H9 (cell line): ENCODE data around the gene UCMA. TPM values are rescaled to one million over a fixed set of nuclear protein-coding genes. Genes with fewer than 3 reads are reported as not detected.

Experiments used
- DNase-seq: peaks from one replicate; pipeline ENCODE4 v3.0.0-alpha.2; 2017
- H2AFZ ChIP-seq: one replicate; pipeline ENCODE4 v1.6.1; 2013; ENCODE audit warnings: mild to moderate bottlenecking, low read length, control low read depth, moderate library complexity
- H2AK5ac ChIP-seq: 2 replicates; pipeline ENCODE4 v1.6.1; 2013; ENCODE audit warnings: low read length, control low read depth, mixed read lengths; ENCODE audit not compliant: insufficient read length
- H2BK120ac ChIP-seq: one replicate; pipeline ENCODE4 v1.6.1; 2013; ENCODE audit warnings: low read depth, mild to moderate bottlenecking, low read length, control low read depth, inconsistent platforms; ENCODE audit not compliant: poor library complexity, severe bottlenecking
- H2BK12ac ChIP-seq: 2 replicates; pipeline ENCODE4 v1.6.1; 2013; ENCODE audit warnings: low read length, control low read depth, mixed read lengths, low read depth; ENCODE audit not compliant: insufficient read length
- H2BK15ac ChIP-seq: 2 replicates; pipeline ENCODE4 v1.6.1; 2013; ENCODE audit warnings: low read depth, low read length, control low read depth
- H2BK20ac ChIP-seq: one replicate; pipeline ENCODE4 v1.6.1; 2013; ENCODE audit warnings: low read depth, mild to moderate bottlenecking, low read length, control low read depth, inconsistent platforms; ENCODE audit not compliant: poor library complexity, severe bottlenecking
- H2BK5ac ChIP-seq: 2 replicates; pipeline ENCODE4 v1.6.1; 2013; ENCODE audit warnings: low read length, control low read depth, mixed read lengths; ENCODE audit not compliant: insufficient read length
- H3K14ac ChIP-seq: 2 replicates; pipeline ENCODE4 v1.6.1; 2013; ENCODE audit warnings: low read length, control low read depth; ENCODE audit not compliant: insufficient read depth
- H3K18ac ChIP-seq: 2 replicates; pipeline ENCODE4 v1.6.1; 2013; ENCODE audit warnings: low read depth, mild to moderate bottlenecking, mixed read lengths, low read length, control low read depth; ENCODE audit not compliant: insufficient read length
- H3K23ac ChIP-seq: 2 replicates; pipeline ENCODE4 v1.6.1; 2013; ENCODE audit warnings: low read length, control low read depth, mixed read lengths, low read depth; ENCODE audit not compliant: insufficient read length
- H3K23me2 ChIP-seq: 2 replicates; pipeline ENCODE4 v1.6.1; 2013; ENCODE audit warnings: low read depth, mild to moderate bottlenecking, mixed read lengths, low read length, control low read depth; ENCODE audit not compliant: insufficient read length, poor library complexity, severe bottlenecking
- H3K27ac ChIP-seq: 2 replicates; pipeline ENCODE4 v1.5.1; 2013; ENCODE audit warnings: low read length, control low read depth, mixed read lengths, low read depth; ENCODE audit not compliant: insufficient read length
- H3K27me3 ChIP-seq: 2 replicates; pipeline ENCODE4 v1.6.1; 2013; ENCODE audit warnings: low read length, control low read depth, inconsistent platforms; ENCODE audit not compliant: insufficient read depth
- H3K4ac ChIP-seq: 2 replicates; pipeline ENCODE4 v1.6.1; 2013; ENCODE audit warnings: low read depth, mild to moderate bottlenecking, control low read depth, inconsistent platforms, low read length, moderate library complexity
- H3K4me1 ChIP-seq: 2 replicates; pipeline ENCODE4 v1.6.1; 2013; ENCODE audit warnings: low read length, control low read depth, inconsistent platforms; ENCODE audit not compliant: insufficient read depth
- H3K4me2 ChIP-seq: 2 replicates; pipeline ENCODE4 v1.6.1; 2013; ENCODE audit warnings: low read length, control low read depth, mixed read lengths; ENCODE audit not compliant: insufficient read length, insufficient read depth
- H3K56ac ChIP-seq: 2 replicates; pipeline ENCODE4 v1.6.1; 2013; ENCODE audit warnings: low read depth, mild to moderate bottlenecking, mixed read lengths, low read length, control low read depth; ENCODE audit not compliant: insufficient read length
- H3K79me1 ChIP-seq: 2 replicates; pipeline ENCODE4 v1.6.1; 2013; ENCODE audit warnings: low read depth, mild to moderate bottlenecking, moderate library complexity, low read length, control low read depth, inconsistent platforms; ENCODE audit not compliant: insufficient read depth, poor library complexity, severe bottlenecking
- H3K79me2 ChIP-seq: 2 replicates; pipeline ENCODE4 v1.6.1; 2013; ENCODE audit warnings: low read length, control low read depth, inconsistent platforms; ENCODE audit not compliant: insufficient read depth
- H3K9ac ChIP-seq: 2 replicates; pipeline ENCODE4 v1.6.1; 2013; ENCODE audit warnings: low read length, control low read depth, mixed read lengths; ENCODE audit not compliant: insufficient read length; ENCODE audit errors: extremely low read depth
- H3K9me3 ChIP-seq: one replicate; pipeline ENCODE4 v1.6.1; 2013; ENCODE audit warnings: low read depth, low read length, inconsistent platforms; ENCODE audit not compliant: control insufficient read depth
- H3T11ph ChIP-seq: one replicate; pipeline ENCODE4 v1.6.1; 2013; ENCODE audit warnings: mild to moderate bottlenecking, low read length, control low read depth, inconsistent platforms
- H4K20me1 ChIP-seq: one replicate; pipeline ENCODE4 v1.6.1; 2013; ENCODE audit not compliant: control insufficient read depth, insufficient read length, insufficient read depth
- H4K5ac ChIP-seq: 2 replicates; pipeline ENCODE4 v1.6.1; 2013; ENCODE audit warnings: low read depth, mild to moderate bottlenecking, mixed read lengths, low read length, control low read depth; ENCODE audit not compliant: insufficient read length
- H4K8ac ChIP-seq: replicated peaks from 2 replicates; pipeline ENCODE4 v1.6.1; 2013; ENCODE audit warnings: low read length, control low read depth, mixed read lengths, low read depth; ENCODE audit not compliant: insufficient read length
- H4K91ac ChIP-seq: 2 replicates; pipeline ENCODE4 v1.6.1; 2013; ENCODE audit warnings: low read depth, mild to moderate bottlenecking, moderate library complexity, mixed read lengths, low read length, control low read depth; ENCODE audit not compliant: insufficient read length
- H3K27ac Mint-ChIP-seq, 3 experiments: 2 replicates in 2 of 3; 3 replicates in 1 of 3; pipeline ENCODE4 v1.8.0; 2020 to 2021; ENCODE audit warnings: mixed read lengths in 3 of 3, mild to moderate bottlenecking in 1 of 3, moderate library complexity in 1 of 3
- H3K27me3 Mint-ChIP-seq: 2 replicates; pipeline ENCODE4 v1.8.0; 2021; ENCODE audit warnings: low read depth, mild to moderate bottlenecking, moderate library complexity, mixed read lengths
- H3K36me3 Mint-ChIP-seq, 3 experiments: 2 replicates in 2 of 3; 3 replicates in 1 of 3; pipeline ENCODE4 v1.8.0; 2020 to 2021; ENCODE audit warnings: low read depth in 3 of 3, mixed read lengths in 3 of 3; ENCODE audit not compliant: insufficient read depth in 1 of 3
- H3K4me1 Mint-ChIP-seq, 2 experiments: 2 replicates each; pipeline ENCODE4 v1.8.0; 2020; ENCODE audit warnings: mixed read lengths in 2 of 2
- H3K4me3 Mint-ChIP-seq, 2 experiments: 2 replicates in 1 of 2; 3 replicates in 1 of 2; pipeline ENCODE4 v1.8.0; 2020 to 2021; ENCODE audit warnings: mild to moderate bottlenecking in 2 of 2, mixed read lengths in 2 of 2, moderate library complexity in 1 of 2
- H3K9me3 Mint-ChIP-seq, 2 experiments: 2 replicates in 1 of 2; 3 replicates in 1 of 2; pipeline ENCODE4 v1.8.0; 2020; ENCODE audit warnings: mild to moderate bottlenecking in 2 of 2, mixed read lengths in 2 of 2, moderate library complexity in 1 of 2
- WGBS: extraction: QIAGEN DNeasy Blood & Tissue Kit; methylation state at CpG from one replicate; pipeline ENCODE4 v1.1.7; 2013; ENCODE audit warnings: missing lambda C conversion rate, low lambda C conversion rate, mixed read lengths; ENCODE audit not compliant: insufficient read length; ENCODE audit errors: extremely low coverage; 5-methylcytosine and 5-hydroxymethylcytosine counted together
- total RNA-seq: library from RNA; stranded (reverse); gene quantifications from 2 replicates; pipeline ENCODE4 v1.2.1, GENCODE V29; 2021
- TF ChIP-seq, protein P1 (sequence below): fragments of 200-600 bp; sonication (generic); conservative IDR thresholded peaks from 3 replicates; pipeline ENCODE4 v1.8.0; 2021; ENCODE audit warnings: antibody characterized with exemption, mild to moderate bottlenecking

Gene UCMA
- total RNA-seq, 1 experiment from 2014 or later, result not detected

- Histone ChIP-seq H2BK15ac (no peak overlapping the region), H3K23me2 (no peaks in the 10 kb centered on the region), H2BK12ac (no peak overlapping the region), H3K56ac (no peak overlapping the region), H4K91ac (no peak overlapping the region), H3K9me3 (no peaks in the 10 kb centered on the region), H3K9ac (no peak overlapping the region), H3K18ac (no peak overlapping the region), H4K8ac (no peak overlapping the region), H2AFZ (no peak overlapping the region), H2AK5ac (no peak overlapping the region), H3K4ac (no peak overlapping the region), H2BK5ac (no peak overlapping the region), H3K14ac (no peak overlapping the region), H3K23ac (no peak overlapping the region), H3K79me2 (no peaks in the 10 kb centered on the region), H3K4me2 (no peak overlapping the region), H3K27ac (no peak overlapping the region), H4K20me1 (no peaks in the 10 kb centered on the region), H3K79me1 (no peaks in the 10 kb centered on the region), H3T11ph (no peak overlapping the region), H4K5ac (no peak overlapping the region), H2BK120ac (no peak overlapping the region), H2BK20ac (no peak overlapping the region), H3K4me1 (no peaks in the 10 kb centered on the region), H3K27me3 (no peaks in the 10 kb centered on the region)
- H3K4me1 Mint-ChIP-seq, result no peaks in the 10 kb centered on the region
- H3K27ac Mint-ChIP-seq, result no peak overlapping the region
- H3K36me3 Mint-ChIP-seq, result peaks cover 66 to 92% (median 86%) of the 10 kb centered on the region in 3 experiments
- no peak overlapping the region for H3K4me3 Mint-ChIP-seq
- no peaks in the 10 kb centered on the region for H3K27me3 Mint-ChIP-seq
- peaks cover 2 to 5% of the 10 kb centered on the region in 2 experiments; a peak in 4 of 5 replicates for H3K9me3 Mint-ChIP-seq
- WGBS, result no CpG with 5 or more reads among the region's 3 CpGs
- no peak for DNase-seq
- TF ChIP-seq, protein P1, sequence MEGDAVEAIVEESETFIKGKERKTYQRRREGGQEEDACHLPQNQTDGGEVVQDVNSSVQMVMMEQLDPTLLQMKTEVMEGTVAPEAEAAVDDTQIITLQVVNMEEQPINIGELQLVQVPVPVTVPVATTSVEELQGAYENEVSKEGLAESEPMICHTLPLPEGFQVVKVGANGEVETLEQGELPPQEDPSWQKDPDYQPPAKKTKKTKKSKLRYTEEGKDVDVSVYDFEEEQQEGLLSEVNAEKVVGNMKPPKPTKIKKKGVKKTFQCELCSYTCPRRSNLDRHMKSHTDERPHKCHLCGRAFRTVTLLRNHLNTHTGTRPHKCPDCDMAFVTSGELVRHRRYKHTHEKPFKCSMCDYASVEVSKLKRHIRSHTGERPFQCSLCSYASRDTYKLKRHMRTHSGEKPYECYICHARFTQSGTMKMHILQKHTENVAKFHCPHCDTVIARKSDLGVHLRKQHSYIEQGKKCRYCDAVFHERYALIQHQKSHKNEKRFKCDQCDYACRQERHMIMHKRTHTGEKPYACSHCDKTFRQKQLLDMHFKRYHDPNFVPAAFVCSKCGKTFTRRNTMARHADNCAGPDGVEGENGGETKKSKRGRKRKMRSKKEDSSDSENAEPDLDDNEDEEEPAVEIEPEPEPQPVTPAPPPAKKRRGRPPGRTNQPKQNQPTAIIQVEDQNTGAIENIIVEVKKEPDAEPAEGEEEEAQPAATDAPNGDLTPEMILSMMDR, result no peak
Observed at GRCh38 chr10:13187135-13187534, 47.0 kb downstream of the UCMA start.
